ENCODE data around the gene FERMT2. TPM values are rescaled to one million over a fixed set of nuclear protein-coding genes. Genes with fewer than 3 reads are reported as not detected.

The FERMT2 gene
- total RNA-seq, 1 donor from 2014 or later, result 324 TPM

GRCh38 chr14:52860910-52861309 is 89.9 kb downstream of the FERMT2 start:
- Mint-ChIP-seq H3K27ac (ENCODE audit: unreplicated experiment) (no peak overlapping the region), H3K9me3 (ENCODE audit: unreplicated experiment) (peaks cover 1% of the 10 kb centered on the region), H3K27me3 (ENCODE audit: low read depth, unreplicated experiment) (no peaks in the 10 kb centered on the region), H3K4me1 (ENCODE audit: low read depth, unreplicated experiment) (peaks cover 18% of the 10 kb centered on the region), H3K4me3 (ENCODE audit: unreplicated experiment) (no peak overlapping the region), H3K36me3 (ENCODE audit: low read depth, unreplicated experiment) (peaks cover 31% of the 10 kb centered on the region)
- no peak overlapping the region for H2AFZ ChIP-seq (ENCODE audit: low read depth, low read length)
- no peaks in the 10 kb centered on the region for H3K9me3 ChIP-seq (ENCODE audit: insufficient read depth, low read depth, low read length)
- H3K27ac ChIP-seq (ENCODE audit: low read depth, low read length), result no peak overlapping the region
- no peaks in the 10 kb centered on the region for H4K20me1 ChIP-seq (ENCODE audit: insufficient read depth, low read length)
- H3K4me1 ChIP-seq (ENCODE audit: insufficient read depth, low read length), result peaks cover 12% of the 10 kb centered on the region
- DNase-seq (ENCODE audit: low read depth) (no peak), FAIRE-seq (no peak)
- no peak overlapping the region for H3K9ac ChIP-seq (ENCODE audit: low read length)
- no peak overlapping the region for H3K4me3 ChIP-seq (ENCODE audit: insufficient read depth, low read depth, low read length)
- H3K79me2 ChIP-seq (ENCODE audit: insufficient read depth, low read length), result peaks cover 16% of the 10 kb centered on the region
- no peak overlapping the region for H3K4me2 ChIP-seq (ENCODE audit: low read length)
- peaks cover 62% of the 10 kb centered on the region for H3K36me3 ChIP-seq (ENCODE audit: insufficient read depth, low read length)
- no peak for TF ChIP-seq CTCF (IDR thresholded peaks at IDR 0.05; ENCODE audit: insufficient read depth, low read depth, low read length)
- TF ChIP-seq EZH2 (IDR thresholded peaks at IDR 0.05; ENCODE audit: insufficient read depth, low read length), result no peak
- H3K27me3 ChIP-seq (ENCODE audit: insufficient read depth, low read length), result no peaks in the 10 kb centered on the region

GRCh38 chr14:52860209-52860608 is 90.6 kb downstream of the FERMT2 start:
- H3K4me2 ChIP-seq (ENCODE audit: low read length), result no peak overlapping the region
- FAIRE-seq (peak; percentile 9), DNase-seq (ENCODE audit: low read depth) (no peak)
- H3K27me3 ChIP-seq (ENCODE audit: insufficient read depth, low read length), result no peaks in the 10 kb centered on the region
- no peaks in the 10 kb centered on the region for H4K20me1 ChIP-seq (ENCODE audit: insufficient read depth, low read length)
- no peaks in the 10 kb centered on the region for H3K27me3 Mint-ChIP-seq (ENCODE audit: low read depth, unreplicated experiment)
- H3K9me3 ChIP-seq (ENCODE audit: insufficient read depth, low read depth, low read length), result no peaks in the 10 kb centered on the region
- peaks cover 31% of the 10 kb centered on the region for H3K36me3 Mint-ChIP-seq (ENCODE audit: low read depth, unreplicated experiment)
- peaks cover 60% of the 10 kb centered on the region for H3K36me3 ChIP-seq (ENCODE audit: insufficient read depth, low read length)
- TF ChIP-seq EZH2 (IDR thresholded peaks at IDR 0.05; ENCODE audit: insufficient read depth, low read length), result no peak
- TF ChIP-seq CTCF (IDR thresholded peaks at IDR 0.05; ENCODE audit: insufficient read depth, low read depth, low read length), result no peak
- H3K4me1 ChIP-seq (ENCODE audit: insufficient read depth, low read length), result peaks cover 12% of the 10 kb centered on the region
- peaks cover 19% of the 10 kb centered on the region for H3K4me1 Mint-ChIP-seq (ENCODE audit: low read depth, unreplicated experiment)
- no peak overlapping the region for H3K4me3 Mint-ChIP-seq (ENCODE audit: unreplicated experiment)
- H3K79me2 ChIP-seq (ENCODE audit: insufficient read depth, low read length), result peaks cover 16% of the 10 kb centered on the region
- no peak overlapping the region for H3K4me3 ChIP-seq (ENCODE audit: insufficient read depth, low read depth, low read length)
- H3K27ac ChIP-seq (ENCODE audit: low read depth, low read length), result no peak overlapping the region
- H3K9me3 Mint-ChIP-seq (ENCODE audit: unreplicated experiment), result peaks cover 1% of the 10 kb centered on the region
- no peak overlapping the region for H3K9ac ChIP-seq (ENCODE audit: low read length)
- H2AFZ ChIP-seq (ENCODE audit: low read depth, low read length), result no peak overlapping the region
- H3K27ac Mint-ChIP-seq (ENCODE audit: unreplicated experiment), result peak overlapping the region; percentile 15

- H4K20me1 ChIP-seq (ENCODE audit: insufficient read depth, low read length), result no peaks in the 10 kb centered on the region
- H3K4me3 Mint-ChIP-seq (ENCODE audit: unreplicated experiment), result no peak overlapping the region
- peak; percentile 72 for DNase-seq (ENCODE audit: low read depth)
- H3K36me3 ChIP-seq (ENCODE audit: insufficient read depth, low read length), result peaks cover 50% of the 10 kb centered on the region
- H3K9ac ChIP-seq (ENCODE audit: low read length), result no peak overlapping the region
- H3K4me3 ChIP-seq (ENCODE audit: insufficient read depth, low read depth, low read length), result no peak overlapping the region
- peaks cover 6% of the 10 kb centered on the region for H3K79me2 ChIP-seq (ENCODE audit: insufficient read depth, low read length)
- peak overlapping the region; percentile 88 for H3K27ac Mint-ChIP-seq (ENCODE audit: unreplicated experiment)
- no peak for FAIRE-seq
- H3K4me1 ChIP-seq (ENCODE audit: insufficient read depth, low read length), result no peaks in the 10 kb centered on the region
- peaks cover 25% of the 10 kb centered on the region for H3K4me1 Mint-ChIP-seq (ENCODE audit: low read depth, unreplicated experiment)
- no peak overlapping the region for H2AFZ ChIP-seq (ENCODE audit: low read depth, low read length)
- H3K9me3 Mint-ChIP-seq (ENCODE audit: unreplicated experiment), result peaks cover 1% of the 10 kb centered on the region
- no peaks in the 10 kb centered on the region for H3K27me3 ChIP-seq (ENCODE audit: insufficient read depth, low read length)
- TF ChIP-seq EZH2 (IDR thresholded peaks at IDR 0.05; ENCODE audit: insufficient read depth, low read length), result no peak
- TF ChIP-seq CTCF (IDR thresholded peaks at IDR 0.05; ENCODE audit: insufficient read depth, low read depth, low read length), result no peak
- H3K27ac ChIP-seq (ENCODE audit: low read depth, low read length), result no peak overlapping the region
- no peaks in the 10 kb centered on the region for H3K27me3 Mint-ChIP-seq (ENCODE audit: low read depth, unreplicated experiment)
- H3K36me3 Mint-ChIP-seq (ENCODE audit: low read depth, unreplicated experiment), result peaks cover 28% of the 10 kb centered on the region
- no peaks in the 10 kb centered on the region for H3K9me3 ChIP-seq (ENCODE audit: insufficient read depth, low read depth, low read length)
- no peak overlapping the region for H3K4me2 ChIP-seq (ENCODE audit: low read length)
Measured at GRCh38 chr14:52856139-52856538, 94.7 kb downstream of the FERMT2 start.
